ENCODE data around the gene HIF3A. TPM values are rescaled to one million over a fixed set of nuclear protein-coding genes. Genes with fewer than 3 reads are reported as not detected.

Gene HIF3A
- total and polyA plus RNA-seq, 2 of the 8 experiments (the other 6 are each of a cell fraction or from before 2014, with no cell fraction given): 38.6 to 38.8 TPM

- no peaks in the 10 kb centered on the region for H3K79me1 ChIP-seq (ENCODE audit: low read depth, low read length)
- H3K18ac ChIP-seq (ENCODE audit: extremely low read depth, low read length): no peak overlapping the region
- no peak overlapping the region for H2AK5ac ChIP-seq (ENCODE audit: low read depth, low read length)
- no peak overlapping the region for H2BK12ac ChIP-seq (ENCODE audit: low read depth, low read length)
- no peak overlapping the region for H3K56ac ChIP-seq (replicated peaks; ENCODE audit: insufficient read length, low read depth, low read length)
- peaks cover 0 to 3% of the 10 kb centered on the region in 2 experiments for H4K20me1 ChIP-seq (replicated peaks in 1 of 2; ENCODE audit: control insufficient read depth in 1 of 2, insufficient read depth in 2 of 2, low read length in 2 of 2)
- H3K4me2 ChIP-seq (ENCODE audit: insufficient read depth in 1 of 2, low read depth in 2 of 2, low read length in 2 of 2): no peak overlapping the region
- H3K9ac ChIP-seq (replicated peaks in 1 of 4; ENCODE audit: extremely low read depth in 1 of 4, low read depth in 3 of 4, low read length in 3 of 4): no peak overlapping the region
- H3K4me3 ChIP-seq (ENCODE audit: extremely low read depth in 1 of 4, insufficient read depth in 2 of 4, low read depth in 3 of 4, low read length in 4 of 4): no peak overlapping the region
- no peak overlapping the region for H3K23ac ChIP-seq (ENCODE audit: insufficient read length)
- ChIA-PET POLR2A (ENCODE audit: partially characterized antibody) (interaction anchor here (1.0 kb wide), 1 partner anchor 28 kb away, joined by 3 read pairs; no protein-coding TSS in a partner anchor), CTCF (ENCODE audit: partially characterized antibody) (no interaction called here)
- H3K14ac ChIP-seq (ENCODE audit: insufficient read length): no peak overlapping the region
- peaks cover 20 to 22% of the 10 kb centered on the region in 2 experiments for H3K9me3 ChIP-seq (ENCODE audit: insufficient read depth in 2 of 2, low read depth in 1 of 2, low read length in 1 of 2)
- H4K91ac ChIP-seq (replicated peaks; ENCODE audit: insufficient read length, low read length): no peak overlapping the region
- no peaks in the 10 kb centered on the region for H3K4me1 ChIP-seq (replicated peaks in 1 of 4; ENCODE audit: control insufficient read depth in 3 of 4, insufficient read depth in 4 of 4, low read length in 3 of 4)
- no peak overlapping the region for H4K8ac ChIP-seq (ENCODE audit: extremely low read depth, insufficient read depth, low read length)
- H2BK120ac ChIP-seq (replicated peaks; ENCODE audit: low read depth, low read length): no peak overlapping the region
- H3K79me2 ChIP-seq (ENCODE audit: control insufficient read depth in 1 of 2, insufficient read depth in 2 of 2, low read length in 2 of 2): no peaks in the 10 kb centered on the region
- H3K4ac ChIP-seq (replicated peaks; ENCODE audit: insufficient read length, low read depth, low read length): no peak overlapping the region
- no peak for DNase-seq (ENCODE audit: low read depth in 1 of 2, low spot score in 2 of 2)
- no peak overlapping the region for H2BK20ac ChIP-seq (ENCODE audit: low read length)
- 87% methylated on average over 2 of the region's 2 CpGs; no CpG with 5 or more reads in 1 of the 2 experiments for WGBS, 2 experiments (ENCODE audit: extremely low coverage in 1 of 2, insufficient coverage in 1 of 2, insufficient read length in 1 of 2, insufficient replicate concordance in 2 of 2, low coverage in 1 of 2, low lambda C conversion rate in 2 of 2, missing lambda C conversion rate in 1 of 2)
- H2BK15ac ChIP-seq (ENCODE audit: low read length): no peak overlapping the region
- H3K36me3 ChIP-seq (ENCODE audit: control insufficient read depth in 2 of 4, insufficient read depth in 4 of 4, low read length in 3 of 4): peaks cover 16 to 66% (median 52%) of the 10 kb centered on the region in 4 experiments
- no peak overlapping the region for H3K27ac ChIP-seq (ENCODE audit: low read depth, low read length)
- H2AFZ ChIP-seq (ENCODE audit: low read length): no peak overlapping the region
- peaks cover 9% of the 10 kb centered on the region; the same call in 1 of the 2 replicates for H3K23me2 ChIP-seq (ENCODE audit: low read depth, low read length)
- FAIRE-seq: no peak
- H4K5ac ChIP-seq (ENCODE audit: insufficient read length, low read depth, low read length): no peak overlapping the region
- no peak overlapping the region for H2BK5ac ChIP-seq (ENCODE audit: low read depth, low read length)
- TF ChIP-seq SP2 (IDR thresholded peaks at IDR 0.05; ENCODE audit: low read length): no peak
- no peak for TF ChIP-seq SIRT6 (IDR thresholded peaks at IDR 0.05; ENCODE audit: low read length)
- no peak for TF ChIP-seq SUZ12 (IDR thresholded peaks at IDR 0.05; ENCODE audit: low read length)
- TF ChIP-seq SIX5 (IDR thresholded peaks at IDR 0.05; ENCODE audit: low read depth, low read length): no peak
- TF ChIP-seq, protein P1, sequence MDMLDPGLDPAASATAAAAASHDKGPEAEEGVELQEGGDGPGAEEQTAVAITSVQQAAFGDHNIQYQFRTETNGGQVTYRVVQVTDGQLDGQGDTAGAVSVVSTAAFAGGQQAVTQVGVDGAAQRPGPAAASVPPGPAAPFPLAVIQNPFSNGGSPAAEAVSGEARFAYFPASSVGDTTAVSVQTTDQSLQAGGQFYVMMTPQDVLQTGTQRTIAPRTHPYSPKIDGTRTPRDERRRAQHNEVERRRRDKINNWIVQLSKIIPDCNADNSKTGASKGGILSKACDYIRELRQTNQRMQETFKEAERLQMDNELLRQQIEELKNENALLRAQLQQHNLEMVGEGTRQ (IDR thresholded peaks at IDR 0.05; ENCODE audit: low read length): no peak
- TF ChIP-seq SIN3A (conservative IDR thresholded peaks at IDR 0.05 in 1 of 2, IDR thresholded peaks at IDR 0.05 in 1 of 2; ENCODE audit: low read depth in 1 of 2, low read length in 2 of 2): no peak
- TF ChIP-seq TCF12 (IDR thresholded peaks at IDR 0.05; ENCODE audit: low read depth, low read length): no peak
- TF ChIP-seq, protein P2, sequence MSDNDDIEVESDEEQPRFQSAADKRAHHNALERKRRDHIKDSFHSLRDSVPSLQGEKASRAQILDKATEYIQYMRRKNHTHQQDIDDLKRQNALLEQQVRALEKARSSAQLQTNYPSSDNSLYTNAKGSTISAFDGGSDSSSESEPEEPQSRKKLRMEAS (IDR thresholded peaks at IDR 0.05): no peak
- TF ChIP-seq CEBPB (IDR thresholded peaks at IDR 0.05; ENCODE audit: low read depth, low read length): no peak
- no peak for TF ChIP-seq POLR2A (IDR thresholded peaks at IDR 0.05; ENCODE audit: control extremely low read depth in 1 of 2, low read depth in 2 of 2, low read length in 2 of 2)
- H3K27me3 ChIP-seq (replicated peaks in 1 of 4; ENCODE audit: control insufficient read depth in 3 of 4, extremely low read depth in 1 of 4, insufficient read depth in 3 of 4, low read length in 3 of 4): no peaks in the 10 kb centered on the region
Measured at GRCh38 chr19:46328079-46328478, 31.2 kb downstream of the HIF3A start.

All from H1 (cell line).